C4-2B (cell line): ENCODE measurements around the gene PTPRQ.
A peak's percentile ranks its signal among the peaks of the same experiment; 100 is the strongest.

ENCODE experiments used
- H3K27ac ChIP-seq: fragments of 450-650 bp; 2 replicates; pipeline ENCODE4 v1.5.1; 2017
- ZFX ChIP-seq: fragments of 450-650 bp; IDR thresholded peaks from 2 replicates; pipeline ENCODE4 v1.6.1; 2017
- TF ChIP-seq, protein P1 (sequence below): fragments of 450-650 bp; conservative IDR thresholded peaks from 2 replicates; pipeline ENCODE4 v1.5.1; 2017; ENCODE audit warnings: mild to moderate bottlenecking

PTPRQ gene

DNA sequence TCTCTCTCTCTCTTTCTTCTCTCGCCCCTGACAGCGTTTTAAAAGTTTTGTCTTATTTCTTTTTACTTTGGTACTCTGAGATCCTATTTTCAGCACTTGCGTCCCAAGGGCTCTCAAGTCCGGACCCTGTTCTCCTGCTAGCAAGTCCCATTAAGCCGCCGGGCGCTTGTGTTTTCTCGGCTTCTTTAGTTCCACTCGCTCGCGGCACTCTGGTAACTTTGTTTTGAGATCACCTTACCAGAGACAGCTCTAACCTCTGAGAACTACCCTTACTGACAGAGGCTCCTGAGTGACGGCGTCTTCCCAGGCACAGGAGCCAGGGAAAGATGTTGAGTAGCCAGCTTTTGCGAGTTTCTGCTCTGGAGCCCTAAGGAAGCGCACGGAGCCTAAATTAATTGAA is 270.0 kb downstream of the PTPRQ start:
- TF ChIP-seq ZFX, result no peak
- TF ChIP-seq, protein P1, sequence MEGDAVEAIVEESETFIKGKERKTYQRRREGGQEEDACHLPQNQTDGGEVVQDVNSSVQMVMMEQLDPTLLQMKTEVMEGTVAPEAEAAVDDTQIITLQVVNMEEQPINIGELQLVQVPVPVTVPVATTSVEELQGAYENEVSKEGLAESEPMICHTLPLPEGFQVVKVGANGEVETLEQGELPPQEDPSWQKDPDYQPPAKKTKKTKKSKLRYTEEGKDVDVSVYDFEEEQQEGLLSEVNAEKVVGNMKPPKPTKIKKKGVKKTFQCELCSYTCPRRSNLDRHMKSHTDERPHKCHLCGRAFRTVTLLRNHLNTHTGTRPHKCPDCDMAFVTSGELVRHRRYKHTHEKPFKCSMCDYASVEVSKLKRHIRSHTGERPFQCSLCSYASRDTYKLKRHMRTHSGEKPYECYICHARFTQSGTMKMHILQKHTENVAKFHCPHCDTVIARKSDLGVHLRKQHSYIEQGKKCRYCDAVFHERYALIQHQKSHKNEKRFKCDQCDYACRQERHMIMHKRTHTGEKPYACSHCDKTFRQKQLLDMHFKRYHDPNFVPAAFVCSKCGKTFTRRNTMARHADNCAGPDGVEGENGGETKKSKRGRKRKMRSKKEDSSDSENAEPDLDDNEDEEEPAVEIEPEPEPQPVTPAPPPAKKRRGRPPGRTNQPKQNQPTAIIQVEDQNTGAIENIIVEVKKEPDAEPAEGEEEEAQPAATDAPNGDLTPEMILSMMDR, result no peak
- peak overlapping the region; percentile 72 for H3K27ac ChIP-seq

DNA sequence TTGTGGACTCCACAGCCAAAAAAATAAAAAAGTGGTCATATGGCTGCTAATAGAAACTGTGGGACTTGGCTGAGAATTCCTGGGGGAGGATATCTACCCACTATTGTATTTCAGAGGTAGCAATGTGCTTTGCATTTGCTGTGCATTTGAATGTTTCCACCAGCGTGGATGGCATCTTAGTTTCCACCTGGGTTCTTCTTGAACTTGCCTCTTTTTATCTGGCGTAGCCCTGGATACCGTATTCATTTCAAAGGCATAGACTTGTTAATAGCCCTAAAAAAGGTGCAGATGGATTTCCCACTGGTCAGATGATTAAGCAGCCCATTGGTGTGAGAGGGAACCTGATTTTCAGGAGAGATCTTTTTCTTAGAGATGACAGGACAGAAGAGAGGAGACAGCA is 270.8 kb downstream of the PTPRQ start:
- H3K27ac ChIP-seq, result peak overlapping the region; percentile 23; the same call in 1 of the 2 replicates
- no peak for TF ChIP-seq ZFX
- TF ChIP-seq, protein P1, result no peak

DNA sequence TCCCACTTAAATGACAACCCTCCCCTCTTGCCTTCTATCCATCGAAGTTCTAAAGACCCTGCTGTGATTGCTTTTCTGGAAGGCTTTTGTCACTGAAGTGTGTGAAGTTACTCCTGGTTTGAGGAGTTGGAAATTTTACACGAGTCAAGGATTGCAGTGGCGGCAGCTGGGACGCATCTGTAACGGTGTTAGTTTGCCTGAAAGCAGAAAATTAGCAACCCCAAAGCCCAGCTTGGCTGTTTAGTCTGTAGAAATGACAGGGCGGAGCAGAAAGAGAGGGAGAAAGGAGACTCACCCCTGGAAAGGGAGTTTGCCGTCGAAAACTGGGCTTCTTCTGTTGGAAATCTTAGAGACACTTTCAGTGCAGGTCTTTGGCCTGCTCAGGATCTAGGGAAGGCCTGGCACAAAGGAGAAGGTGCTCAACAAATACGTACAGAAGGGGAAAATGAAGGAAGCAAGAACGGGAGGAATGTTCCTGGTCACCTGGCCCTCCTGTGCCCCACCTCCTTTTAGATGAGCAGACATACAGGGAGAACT is 271.7 kb downstream of the PTPRQ start:
- H3K27ac ChIP-seq, result peak overlapping the region; percentile 22; the same call in 1 of the 2 replicates
- TF ChIP-seq ZFX, result no peak
- TF ChIP-seq, protein P1, result no peak

DNA sequence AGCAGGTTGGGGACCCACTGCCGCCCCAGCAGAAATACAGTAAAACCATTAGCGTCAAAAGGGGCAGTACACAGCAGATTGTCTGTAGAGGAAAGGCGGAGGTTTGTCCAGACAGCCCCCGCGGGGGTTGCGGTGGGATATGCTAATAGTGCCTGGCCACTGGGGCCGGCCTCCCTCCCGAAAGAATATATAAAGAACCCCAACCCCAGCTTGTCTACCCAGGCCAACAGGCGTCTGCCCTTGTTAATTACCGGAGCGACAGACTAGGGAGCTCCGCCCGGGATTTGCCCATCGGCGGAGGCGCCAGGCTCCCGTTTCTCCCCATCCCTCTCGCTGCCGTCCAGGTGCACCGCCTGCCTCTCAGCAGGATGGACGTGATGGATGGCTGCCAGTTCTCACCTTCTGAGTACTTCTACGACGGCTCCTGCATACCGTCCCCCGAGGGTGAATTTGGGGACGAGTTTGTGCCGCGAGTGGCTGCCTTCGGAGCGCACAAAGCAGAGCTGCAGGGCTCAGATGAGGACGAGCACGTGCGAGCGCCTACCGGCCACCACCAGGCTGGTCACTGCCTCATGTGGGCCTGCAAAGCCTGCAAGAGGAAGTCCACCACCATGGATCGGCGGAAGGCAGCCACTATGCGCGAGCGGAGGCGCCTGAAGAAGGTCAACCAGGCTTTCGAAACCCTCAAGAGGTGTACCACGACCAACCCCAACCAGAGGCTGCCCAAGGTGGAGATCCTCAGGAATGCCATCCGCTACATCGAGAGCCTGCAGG is 272.8 kb downstream of the PTPRQ start, which contains the start of gene MYF5:
Gene MYF5, plus strand, starts transcription at position 217 of the 774 bp plus-strand sequence. Its CDS starts 152 bp downstream, at position 369.
- H3K27ac ChIP-seq, result peak within 1 kb of the TSS; percentile 22; the same call in 1 of the 2 replicates
- TF ChIP-seq, protein P1, result no peak
- TF ChIP-seq ZFX, result no peak

DNA sequence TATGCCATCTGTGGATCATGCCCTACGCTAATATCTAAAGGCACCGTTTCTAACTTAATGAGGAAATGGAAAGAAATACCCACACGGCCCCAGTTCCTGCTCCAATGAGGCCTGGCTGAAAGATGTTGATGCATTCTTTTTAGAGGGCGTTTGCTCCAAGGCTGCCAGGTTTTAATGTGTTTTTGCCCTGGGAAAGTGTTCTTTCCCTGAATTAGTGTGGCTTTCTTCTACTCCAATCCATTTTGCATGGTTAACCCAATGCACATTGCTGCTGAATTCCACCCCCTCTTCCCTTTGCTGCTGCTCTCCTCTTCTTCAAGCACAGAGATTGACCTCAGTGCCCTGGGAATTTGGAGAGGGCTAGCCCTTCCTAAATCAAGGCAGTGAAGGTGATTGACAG is 273.8 kb downstream of the PTPRQ start:
- H3K27ac ChIP-seq, result no peak overlapping the region
- TF ChIP-seq, protein P1, result no peak
- TF ChIP-seq ZFX, result no peak

DNA sequence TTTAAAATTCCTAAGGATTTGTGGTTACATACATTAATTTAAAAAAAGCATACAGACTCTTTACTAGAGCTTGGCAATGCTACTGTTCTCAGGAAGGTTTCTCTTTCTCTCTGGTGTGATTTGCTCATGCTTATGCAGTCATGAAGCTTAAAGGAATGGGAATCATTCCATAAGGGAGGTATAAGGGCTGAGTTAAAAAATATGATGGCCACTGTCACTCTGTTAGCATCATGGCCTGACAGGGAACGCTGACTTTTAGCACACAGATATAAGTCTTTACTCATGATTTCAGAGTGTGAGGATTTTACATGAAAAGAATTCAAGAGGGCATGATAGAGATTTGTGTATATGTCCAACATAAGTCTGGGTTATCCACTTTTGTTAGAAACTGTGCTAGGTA is 276.5 kb downstream of the PTPRQ start:
- H3K27ac ChIP-seq, result no peak overlapping the region
- no peak for TF ChIP-seq ZFX
- TF ChIP-seq, protein P1, result no peak

DNA sequence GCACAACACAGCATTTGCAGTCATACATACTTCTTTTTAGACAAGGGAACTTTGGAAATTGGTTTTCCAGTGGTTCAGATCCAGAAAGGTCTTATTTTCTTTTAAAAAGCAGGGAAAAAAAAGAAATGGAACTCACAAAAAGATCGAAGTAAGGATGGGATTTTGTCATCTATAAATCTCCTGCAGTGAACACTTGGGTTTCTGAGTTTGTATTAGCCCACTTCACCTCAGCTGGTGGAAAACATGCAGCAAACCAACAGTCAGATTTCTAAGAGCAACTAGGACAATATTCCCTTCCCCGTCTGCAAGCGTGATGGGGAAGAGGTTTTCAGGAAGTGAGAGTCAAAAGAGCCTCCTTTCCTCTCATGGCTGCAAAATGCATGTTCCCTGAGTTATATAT is 277.3 kb downstream of the PTPRQ start:
- TF ChIP-seq ZFX, result no peak
- TF ChIP-seq, protein P1, result no peak
- H3K27ac ChIP-seq, result no peak overlapping the region
